DLD1 (cell line): ENCODE measurements around the gene C1orf174.

Experiments used
- in situ Hi-C: cut with HindIII; loops from 2 replicates; pipeline ENCODE4 v1.10.0; 2017; ENCODE audit warnings: low sequenced_read_pairs

Gene C1orf174

DNA sequence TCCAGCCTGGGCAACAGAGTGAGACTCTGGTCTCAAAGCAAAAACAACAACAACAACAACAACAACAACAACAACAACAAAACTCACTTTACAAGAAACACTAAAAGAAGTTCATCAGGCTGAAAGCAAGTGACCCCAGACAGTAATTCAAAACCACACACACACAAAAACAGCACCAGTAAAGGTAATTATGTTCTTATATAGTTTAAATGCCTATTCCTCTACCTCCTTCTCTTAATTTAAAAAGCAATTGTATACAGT is 1.7 kb downstream of the C1orf174 start:
- in situ Hi-C loops = no loop called here

DNA sequence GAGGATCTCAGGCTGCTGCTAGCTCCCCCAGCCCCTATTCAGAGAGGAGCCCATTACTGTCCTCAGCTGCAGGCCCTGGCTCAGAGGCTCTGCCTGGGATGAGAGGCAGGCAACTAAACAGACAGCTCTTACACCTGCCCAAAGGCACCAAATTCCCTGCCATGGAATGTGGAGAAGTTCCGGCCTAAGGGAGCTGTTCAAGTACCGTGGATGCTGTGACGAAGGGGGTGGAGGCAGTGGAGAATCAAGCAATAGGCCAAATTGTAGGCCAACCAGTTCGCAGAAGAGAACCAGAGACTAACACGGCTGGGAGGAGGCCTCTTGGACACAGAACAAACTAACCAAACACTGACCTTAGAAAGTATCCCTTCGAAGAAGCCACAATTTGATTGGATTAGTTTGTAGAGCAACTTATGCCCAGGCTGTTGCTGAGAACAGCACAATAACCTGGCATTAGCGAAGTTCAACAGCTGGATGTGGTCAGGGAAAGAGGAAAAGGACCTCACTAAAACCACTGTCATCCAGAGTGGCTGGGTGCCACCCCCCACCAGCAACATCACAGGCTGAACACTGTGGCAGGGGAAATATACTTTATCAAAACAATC is 3.6 kb downstream of the C1orf174 start:
- in situ Hi-C loops = no loop called here

DNA sequence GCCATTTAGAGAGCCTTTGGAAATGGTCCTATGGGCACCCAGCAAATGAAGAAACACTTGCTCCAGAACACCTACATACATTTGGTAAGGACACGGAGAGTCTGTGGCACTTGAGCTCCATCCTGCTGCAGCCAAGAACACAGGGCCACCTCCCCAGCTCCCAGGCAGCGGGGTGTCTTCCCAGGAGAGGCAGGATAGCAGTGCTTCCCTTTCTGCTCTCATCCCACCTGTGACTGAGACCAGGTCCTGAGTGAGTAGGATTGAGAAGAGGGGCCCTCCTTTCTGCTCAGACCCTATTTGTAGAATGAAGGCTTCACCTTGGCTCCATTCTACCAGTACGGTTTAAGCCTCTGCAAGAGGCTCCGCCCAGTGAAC is 4.1 kb downstream of the C1orf174 start:
- in situ Hi-C loops = no loop called here

DNA sequence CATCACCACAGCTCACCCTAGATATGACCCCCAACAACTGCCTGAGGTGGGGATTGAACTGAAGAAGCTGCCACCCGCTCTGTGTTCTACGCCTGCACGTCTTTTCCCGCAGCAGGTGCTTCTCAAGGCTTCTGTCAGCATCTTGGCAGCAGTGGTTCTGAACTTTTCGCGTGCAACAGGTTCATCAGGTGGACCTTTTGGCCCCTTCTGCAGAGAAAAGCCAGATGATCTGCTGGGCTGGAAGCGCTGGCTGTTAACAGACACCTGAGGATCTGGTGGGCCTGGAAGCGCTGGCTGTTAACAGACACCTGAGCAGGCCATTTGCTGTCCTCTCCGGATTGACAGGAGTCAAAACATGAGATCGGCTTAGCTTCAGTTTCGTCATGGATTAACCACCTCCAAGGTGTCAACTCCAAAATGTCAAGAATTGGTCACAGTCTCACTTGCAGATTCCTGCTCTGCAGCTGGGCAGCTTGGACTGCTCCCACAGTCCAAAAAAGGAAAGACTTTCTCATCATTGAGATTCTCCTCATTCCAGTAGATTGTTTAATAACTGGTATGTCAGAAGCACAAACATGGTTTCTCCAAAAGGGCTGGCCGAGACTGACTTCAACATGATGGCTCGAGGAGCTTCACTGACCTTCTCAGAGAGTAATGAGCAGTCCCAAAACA is 4.7 kb downstream of the C1orf174 start:
- in situ Hi-C loops = no loop called here

DNA sequence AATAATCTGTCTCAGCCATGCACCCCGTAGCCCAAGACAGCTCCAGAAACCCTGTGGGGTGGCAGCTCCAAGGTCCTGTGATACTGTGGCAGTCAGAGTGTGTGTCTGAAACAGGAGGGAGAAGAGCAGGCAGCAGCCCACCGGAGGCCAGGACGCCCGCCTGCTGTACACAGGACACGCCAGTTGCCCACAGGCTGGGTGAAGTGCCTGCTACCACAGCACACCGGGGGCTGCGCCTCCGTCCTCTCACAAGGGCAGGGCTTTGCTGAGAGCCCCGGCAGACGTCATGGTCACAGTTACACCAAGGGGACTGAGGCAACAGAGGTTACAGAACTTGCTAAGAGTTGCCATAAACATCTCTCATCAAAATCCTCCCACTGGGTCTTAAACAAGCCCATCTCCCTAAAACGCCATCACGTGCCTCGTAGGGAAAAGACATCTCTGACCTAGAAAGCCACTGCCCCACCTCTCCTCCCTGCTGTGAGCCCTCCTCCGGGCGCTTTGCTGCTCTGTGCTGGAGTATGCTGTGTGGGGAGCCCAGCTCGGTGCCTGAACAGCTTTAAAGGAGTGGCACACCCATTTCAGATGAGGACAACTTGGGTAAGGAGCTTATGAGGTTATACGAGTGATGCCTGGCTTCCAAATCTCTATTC is 5.3 kb downstream of the C1orf174 start:
- in situ Hi-C loops = no loop called here

DNA sequence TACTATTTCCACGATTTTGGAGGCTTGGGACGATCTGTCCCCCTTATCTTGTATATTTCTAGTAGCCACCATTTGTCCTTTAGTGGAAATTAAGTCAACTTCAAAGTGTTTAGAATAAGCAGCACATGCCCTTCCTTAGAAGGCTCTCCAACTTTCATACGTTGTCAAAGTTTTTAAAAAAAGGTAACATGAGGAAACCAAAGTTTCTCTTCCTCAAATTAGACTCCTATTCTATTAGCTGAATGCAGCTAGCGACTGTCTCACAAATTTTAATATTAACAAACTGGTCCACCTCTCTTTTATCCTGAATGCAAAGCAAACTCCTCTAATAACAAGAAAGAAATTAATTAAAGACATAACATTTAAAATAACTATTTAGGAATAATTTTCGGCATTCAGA is 6.9 kb downstream of the C1orf174 start:
- in situ Hi-C loops = no loop called here

DNA sequence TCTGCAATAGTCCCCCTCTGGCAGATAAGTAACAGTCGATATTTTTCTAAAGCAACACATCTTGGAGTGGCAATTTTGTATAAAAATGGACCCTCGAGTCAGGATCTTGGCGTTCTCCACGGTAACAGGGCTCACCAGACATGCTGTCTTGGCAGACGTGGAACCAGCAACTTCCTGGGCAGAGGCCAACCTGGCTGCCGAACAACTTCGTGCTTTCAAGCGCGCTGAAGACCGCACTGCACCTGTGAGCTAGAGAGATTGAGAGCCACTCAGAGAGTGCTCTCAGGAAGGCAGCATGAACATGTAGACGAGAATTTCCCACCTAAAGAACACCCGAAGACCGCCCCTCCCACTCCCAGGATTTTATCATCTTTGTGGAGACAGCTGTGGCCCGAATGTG is 7.3 kb downstream of the C1orf174 start:
- in situ Hi-C loops = no loop called here

DNA sequence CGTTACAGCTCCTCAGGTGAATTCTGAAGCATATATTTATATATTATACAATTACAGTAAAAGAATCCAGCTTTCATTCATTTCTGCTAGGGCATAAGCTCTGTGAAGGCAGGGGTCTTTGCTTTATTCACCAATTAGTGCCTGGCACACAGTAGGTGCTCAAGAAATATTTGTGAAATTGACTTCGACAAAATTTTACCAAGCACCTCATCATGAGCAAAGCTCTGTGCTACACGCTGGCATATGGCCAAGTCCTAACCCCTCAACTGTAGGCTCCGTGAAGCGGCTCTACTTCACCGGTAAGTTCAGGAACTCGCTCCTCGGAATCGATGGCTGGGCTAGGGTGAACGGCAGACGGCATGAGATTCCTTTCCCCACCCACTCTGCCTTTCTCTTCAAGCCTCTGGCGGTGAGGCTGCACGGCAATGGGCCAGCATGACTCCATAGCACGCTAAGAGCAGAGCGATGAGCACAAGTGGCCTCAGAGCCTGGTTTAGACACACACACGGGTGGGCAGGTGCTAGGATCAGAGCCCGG is 8.7 kb downstream of the C1orf174 start:
- in situ Hi-C loops = no loop called here

DNA sequence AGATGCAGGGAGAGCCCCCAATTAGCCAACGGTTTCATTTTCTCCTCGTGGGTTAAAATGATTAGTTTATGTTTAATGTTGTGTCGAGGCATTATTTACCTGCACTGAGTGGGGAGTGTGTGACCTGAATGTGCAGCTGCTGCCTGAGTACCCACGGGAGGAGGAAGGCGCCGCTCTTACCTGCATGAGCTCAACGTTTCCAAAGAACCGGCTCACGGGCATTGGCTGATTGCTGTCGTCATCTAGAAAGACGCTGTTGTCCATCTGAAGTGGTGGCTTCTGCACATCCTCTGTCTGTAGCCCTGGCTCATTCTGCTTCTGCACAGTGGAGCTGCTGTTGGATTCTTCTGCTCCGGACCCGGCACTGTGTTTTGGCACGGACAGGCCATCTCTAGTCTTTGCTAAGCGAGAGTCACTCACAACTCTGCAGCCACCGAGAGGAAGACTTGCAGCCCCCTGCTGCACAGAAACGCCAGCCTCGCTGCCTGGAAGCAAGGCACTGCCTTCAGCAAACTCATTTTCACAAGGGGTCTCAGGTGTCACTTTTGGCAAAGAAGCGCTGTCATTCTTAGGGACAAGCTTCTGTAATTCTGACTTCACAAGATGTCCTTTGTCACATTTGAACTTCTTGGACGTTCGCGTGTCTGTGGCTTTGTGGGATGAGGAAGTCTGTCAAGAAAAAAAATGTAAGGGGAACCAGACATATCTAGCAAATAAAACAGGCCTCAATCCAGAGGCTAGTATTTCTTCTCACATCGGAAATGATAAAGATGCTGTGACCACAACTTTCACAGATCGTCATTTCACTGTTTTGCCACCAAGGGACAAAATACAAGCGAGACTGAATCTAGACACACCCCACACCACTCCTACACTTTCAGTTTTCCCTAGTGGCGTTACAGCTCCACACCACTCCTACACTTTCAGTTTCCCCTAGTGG is 9.4 kb downstream of the C1orf174 start:
- in situ Hi-C loops = no loop called here

DNA sequence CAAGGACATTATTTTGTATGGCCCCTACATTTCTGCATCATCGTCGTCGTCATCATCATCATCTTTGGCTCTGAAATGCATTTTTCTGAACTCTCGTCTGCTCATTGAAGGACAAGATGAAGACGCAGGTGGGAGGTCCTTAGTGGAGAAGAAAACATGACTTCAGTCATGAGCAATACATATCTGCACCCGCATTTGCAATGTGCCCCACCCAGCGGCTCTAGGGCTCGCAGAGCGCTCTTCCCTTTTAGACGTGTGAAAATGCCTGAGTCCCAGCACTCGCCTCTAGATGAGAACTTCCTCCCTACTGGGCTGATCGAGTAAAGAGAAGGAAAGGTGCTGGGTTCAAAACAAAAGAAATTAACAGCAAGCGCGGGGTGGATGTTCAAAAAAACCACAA is 10.1 kb downstream of the C1orf174 start:
- in situ Hi-C loops = no loop called here

DNA sequence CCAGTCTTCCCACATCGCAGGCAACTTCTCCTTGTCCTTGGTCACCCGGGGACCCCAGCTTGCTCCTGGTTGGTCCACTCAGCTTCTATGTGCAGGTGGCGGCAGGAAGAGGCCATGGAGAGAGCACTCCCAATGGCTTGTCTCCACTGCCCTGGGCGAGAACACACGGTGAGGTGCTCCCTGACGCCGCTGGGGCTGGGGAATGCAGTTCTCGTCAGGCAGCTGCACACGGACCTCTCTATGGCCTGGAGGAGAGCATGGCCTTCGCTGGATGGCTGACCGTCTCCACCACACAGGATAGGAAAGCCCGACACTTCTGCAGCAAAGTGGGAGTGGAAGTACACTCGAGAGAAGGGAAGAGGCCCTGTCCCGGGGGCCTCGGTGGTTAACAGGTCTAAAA is 11.8 kb downstream of the C1orf174 start:
- in situ Hi-C loops = no loop called here

DNA sequence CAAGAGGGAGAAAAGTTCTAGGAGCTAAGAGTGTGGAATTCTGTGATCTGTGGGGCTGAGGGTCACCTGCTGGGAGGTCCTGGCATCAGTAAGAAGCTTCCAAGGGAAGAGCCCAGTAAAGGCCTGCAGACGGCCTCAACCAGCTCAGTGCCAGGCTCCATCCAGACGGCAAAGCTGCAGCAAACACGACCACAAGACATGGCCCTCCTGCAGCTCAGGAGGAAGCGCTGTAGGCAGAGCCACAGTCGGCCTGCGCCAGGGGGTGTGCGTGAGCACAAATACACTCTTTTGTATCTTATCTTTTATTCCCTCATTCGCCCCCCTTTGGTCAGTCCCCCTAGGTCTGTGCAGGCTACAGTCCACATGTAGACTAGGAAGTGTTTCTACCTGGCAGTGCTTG is 13.4 kb downstream of the C1orf174 start:
- in situ Hi-C loops = no loop called here

DNA sequence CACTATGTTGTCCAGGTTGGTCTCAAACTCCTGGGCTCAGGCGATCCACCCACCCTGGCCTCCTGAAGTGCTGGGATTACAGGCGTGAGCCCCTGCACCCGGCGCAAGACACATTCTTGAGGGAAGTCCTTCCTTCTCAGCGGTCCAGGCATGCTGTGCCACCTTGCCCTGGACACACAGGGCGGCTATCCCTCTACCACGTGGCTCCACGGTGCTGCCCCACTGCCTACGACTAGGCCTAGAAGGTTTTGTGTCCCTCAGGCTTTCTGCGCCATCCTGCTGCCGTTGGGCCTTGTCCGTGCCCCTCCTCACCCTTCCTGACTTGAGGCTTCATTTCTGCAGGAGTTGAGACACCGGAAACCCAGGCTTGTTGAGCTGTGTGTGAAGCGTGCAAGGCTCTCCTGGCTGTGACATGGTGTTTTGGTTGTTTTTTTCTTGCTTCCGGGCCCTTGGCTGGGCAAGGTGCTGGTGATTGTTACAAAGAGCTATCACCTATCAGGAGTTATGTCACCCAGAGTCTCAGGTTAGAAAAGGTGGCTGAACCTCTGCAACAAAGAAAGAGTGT is 13.9 kb downstream of the C1orf174 start:
- in situ Hi-C loops = no loop called here

DNA sequence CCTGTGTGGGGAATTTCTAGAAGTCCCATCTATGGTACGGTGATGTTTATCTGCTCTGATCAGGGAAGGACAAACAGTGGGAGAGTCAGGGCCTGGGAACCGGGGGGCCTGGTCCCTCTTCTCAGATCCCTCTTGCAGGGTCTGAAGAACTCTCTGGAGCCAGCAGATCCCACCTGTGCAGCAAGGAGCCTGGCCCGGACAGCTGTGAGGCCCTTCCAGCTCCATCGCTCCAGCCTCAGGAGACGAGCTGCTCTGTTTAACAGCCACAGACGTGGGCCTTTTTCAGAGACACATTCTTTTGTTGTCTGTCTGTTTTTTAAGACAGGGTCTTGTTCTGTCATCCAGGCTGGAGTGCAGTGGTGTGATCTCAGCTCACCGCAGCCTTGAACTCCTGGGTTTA is 14.5 kb downstream of the C1orf174 start:
- in situ Hi-C loops = no loop called here

DNA sequence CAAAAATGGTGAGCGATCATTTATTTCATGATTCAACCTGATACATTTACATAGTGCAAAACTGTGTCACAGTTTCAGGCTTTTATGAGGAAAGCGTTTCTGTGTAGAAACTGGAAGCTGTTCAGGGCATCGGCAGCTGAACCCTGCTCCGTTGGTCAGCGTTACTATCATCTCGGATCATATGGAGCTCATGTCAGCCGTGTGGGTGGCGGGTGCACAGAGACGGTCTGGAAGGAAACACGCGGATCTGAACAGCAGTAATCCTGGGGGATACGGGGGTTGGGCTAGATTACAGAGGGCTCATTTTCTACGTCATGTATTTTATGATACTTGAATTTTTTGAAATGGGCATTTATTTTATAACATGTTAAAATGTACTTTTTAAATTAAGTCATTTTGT is 15.1 kb downstream of the C1orf174 start:
- in situ Hi-C loops = no loop called here

DNA sequence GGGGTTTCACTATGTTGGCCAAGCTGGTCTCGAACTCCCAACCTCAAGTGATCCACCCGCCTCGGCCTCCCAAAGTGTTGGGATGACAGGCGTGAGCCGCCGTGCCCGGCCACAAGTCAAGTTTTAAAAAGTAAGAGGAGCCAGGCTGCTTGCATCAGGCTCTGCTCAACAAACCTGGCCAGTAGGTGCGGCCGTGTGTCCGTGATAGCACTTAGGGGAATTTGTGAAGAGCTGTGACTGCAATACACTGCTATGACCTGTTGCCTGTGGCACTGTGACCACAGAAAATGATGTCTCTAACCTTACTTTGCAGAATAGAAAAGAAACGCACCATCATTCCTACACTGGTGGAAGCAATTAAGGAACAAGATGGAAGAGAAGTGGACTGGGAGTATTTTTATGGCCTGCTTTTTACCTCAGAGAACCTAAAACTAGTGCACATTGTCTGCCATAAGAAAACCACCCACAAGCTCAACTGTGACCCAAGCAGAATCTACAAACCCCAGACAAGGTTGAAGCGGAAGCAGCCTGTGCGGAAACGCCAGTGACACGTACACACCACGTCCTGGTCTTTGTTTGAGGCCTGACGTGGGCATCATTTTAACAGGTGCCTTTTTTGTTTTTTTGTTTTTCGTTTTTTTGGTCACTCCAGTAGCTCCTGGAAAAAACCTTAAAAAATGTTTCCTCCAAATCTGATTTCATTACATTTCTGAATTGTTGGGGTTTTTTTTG is 16.7 kb downstream of the C1orf174 start:
- in situ Hi-C loops = no loop called here

DNA sequence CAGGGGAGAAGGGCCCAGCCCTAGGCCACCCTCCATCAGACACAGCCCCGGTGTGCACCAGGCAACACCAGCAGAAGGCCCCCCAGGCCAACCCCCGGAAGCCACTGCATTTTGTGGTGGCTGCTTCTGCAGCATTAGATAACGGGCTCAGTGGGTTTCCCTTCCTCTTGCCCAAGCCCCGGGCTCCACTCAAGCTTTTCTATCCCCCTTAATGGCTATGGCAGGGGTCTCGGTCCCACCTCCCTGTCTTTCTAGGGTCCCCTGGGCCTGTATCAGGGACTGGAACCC is 18.9 kb downstream of the C1orf174 start:
- in situ Hi-C loops = no loop called here

DNA sequence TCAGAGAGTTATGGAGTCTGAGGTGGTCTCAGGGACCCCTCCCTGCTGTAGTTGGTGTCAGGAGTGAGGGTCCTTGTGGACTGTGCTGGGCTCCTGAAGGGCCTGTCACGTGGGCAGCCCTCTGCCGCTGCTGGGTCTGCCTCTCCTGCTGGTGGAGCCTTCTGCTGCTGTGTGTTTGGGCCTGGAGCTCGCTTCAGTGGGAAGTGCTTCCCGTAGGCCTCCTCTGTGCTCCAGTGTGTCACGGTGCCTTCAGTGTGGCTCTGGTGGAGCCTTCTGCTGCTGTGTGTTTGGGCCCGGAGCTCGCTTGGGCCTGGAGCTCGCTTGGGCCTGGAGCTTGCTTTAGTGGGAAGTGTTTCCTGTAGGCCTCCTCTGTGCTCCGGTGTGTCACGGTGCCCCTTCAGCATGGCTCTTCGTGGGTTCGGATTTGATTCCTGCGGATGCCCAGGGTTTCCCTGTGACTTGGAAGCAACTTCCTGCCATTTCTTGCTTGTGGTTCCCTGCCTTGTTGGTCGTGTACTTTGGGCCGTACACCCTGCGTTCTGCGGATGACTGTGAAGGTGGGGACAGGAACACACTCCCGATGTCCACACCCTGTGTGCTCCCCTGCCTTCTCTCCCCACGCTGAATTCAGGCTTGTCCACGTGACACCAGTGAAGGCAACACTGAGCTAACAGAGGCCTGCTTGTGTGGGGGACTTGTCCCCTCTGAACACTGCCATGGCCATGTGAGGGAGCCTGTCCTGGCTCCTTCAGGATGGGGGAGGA is 19.5 kb downstream of the C1orf174 start:
- in situ Hi-C loops = no loop called here

DNA sequence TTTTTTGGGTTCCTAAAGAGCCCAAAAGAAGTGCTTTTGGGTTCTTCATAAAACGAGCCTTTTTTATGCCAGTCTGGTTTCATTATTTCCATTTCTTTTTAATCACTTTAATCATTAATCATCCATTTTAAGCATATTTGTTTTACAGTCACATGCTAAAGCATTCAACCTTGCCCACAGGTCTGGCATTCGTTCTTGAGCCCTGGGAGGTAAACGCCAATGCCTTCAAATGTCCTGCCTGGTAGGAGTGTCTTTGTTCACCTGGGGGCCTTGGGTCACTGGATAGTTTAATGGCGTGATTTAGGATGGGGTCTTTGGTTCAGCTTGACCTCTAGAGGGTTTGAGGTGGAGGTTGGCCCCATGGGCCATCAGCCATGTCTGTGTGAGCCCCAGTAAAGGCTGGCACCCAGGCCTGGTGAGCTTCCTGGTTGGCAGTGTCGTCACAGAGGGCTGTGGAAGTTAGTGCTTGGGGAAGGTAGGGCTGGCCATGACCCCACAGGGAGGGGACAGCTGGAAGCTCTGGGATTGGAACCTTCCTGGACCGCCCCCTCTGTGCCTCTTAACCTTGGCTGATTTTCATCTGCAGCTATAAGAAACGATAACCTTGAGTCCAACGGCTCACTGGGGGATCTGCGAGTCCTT is 20.2 kb downstream of the C1orf174 start:
- in situ Hi-C loops = no loop called here

DNA sequence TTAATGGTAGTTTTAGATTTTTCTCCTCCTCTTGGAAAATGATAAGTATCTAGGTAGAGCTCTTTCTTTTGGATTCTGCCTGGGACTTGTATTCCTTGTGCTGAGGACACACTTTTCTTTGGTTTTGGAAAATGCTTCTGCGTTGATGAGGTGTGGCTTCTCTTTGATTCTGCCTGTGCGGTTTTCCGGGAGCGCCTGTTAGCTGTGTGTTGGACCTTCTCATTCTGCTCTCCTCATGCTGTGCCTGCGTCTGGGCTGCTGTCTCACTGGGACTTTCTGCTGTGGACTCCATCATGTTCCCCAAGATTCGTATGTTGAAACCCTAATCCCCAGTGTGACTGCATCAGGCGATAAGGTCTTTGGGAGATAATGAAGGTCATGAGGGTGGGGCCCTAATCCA is 21.0 kb downstream of the C1orf174 start:
- in situ Hi-C loops = no loop called here
